ENCODE data around the gene CDV3.

GRCh38 chr3:133575086-133575485, 1.6 kb downstream of the CDV3 start:
- TF ChIP-seq, protein P1, sequence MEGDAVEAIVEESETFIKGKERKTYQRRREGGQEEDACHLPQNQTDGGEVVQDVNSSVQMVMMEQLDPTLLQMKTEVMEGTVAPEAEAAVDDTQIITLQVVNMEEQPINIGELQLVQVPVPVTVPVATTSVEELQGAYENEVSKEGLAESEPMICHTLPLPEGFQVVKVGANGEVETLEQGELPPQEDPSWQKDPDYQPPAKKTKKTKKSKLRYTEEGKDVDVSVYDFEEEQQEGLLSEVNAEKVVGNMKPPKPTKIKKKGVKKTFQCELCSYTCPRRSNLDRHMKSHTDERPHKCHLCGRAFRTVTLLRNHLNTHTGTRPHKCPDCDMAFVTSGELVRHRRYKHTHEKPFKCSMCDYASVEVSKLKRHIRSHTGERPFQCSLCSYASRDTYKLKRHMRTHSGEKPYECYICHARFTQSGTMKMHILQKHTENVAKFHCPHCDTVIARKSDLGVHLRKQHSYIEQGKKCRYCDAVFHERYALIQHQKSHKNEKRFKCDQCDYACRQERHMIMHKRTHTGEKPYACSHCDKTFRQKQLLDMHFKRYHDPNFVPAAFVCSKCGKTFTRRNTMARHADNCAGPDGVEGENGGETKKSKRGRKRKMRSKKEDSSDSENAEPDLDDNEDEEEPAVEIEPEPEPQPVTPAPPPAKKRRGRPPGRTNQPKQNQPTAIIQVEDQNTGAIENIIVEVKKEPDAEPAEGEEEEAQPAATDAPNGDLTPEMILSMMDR (conservative IDR thresholded peaks at IDR 0.05): no peak
- no peak for TF ChIP-seq EZH2 (IDR thresholded peaks at IDR 0.05; ENCODE audit: low read depth)

Data from PC-9 (cell line).